Peyer's patch (tissue), 4 donors: Measurements from ENCODE around the gene MAOB. TPM values are rescaled to one million over a fixed set of nuclear protein-coding genes. Genes with fewer than 3 reads are reported as not detected.
A peak's percentile ranks its signal among the peaks of the same experiment; 100 is the strongest.

Experiments used
- DNase-seq, 3 donors: peaks; one replicate each; pipeline ENCODE4 v3.0.0-alpha.2; 2017 to 2019
- H3K27ac ChIP-seq, 4 donors: fragments of 200-600 bp; sonication (generic); one replicate each; pipeline ENCODE4 v1.5.1; 2016 to 2019
- H3K27me3 ChIP-seq, 2 donors: fragments of 200-600 bp; sonication (generic); one replicate each; pipeline ENCODE4 v1.5.1; 2019
- H3K36me3 ChIP-seq, 3 donors: fragments of 200-600 bp; sonication (generic); one replicate each; pipeline ENCODE4 v1.5.1; 2016 to 2019
- H3K4me1 ChIP-seq, 4 donors: fragments of 200-600 bp; sonication (generic); one replicate each; pipeline ENCODE4 v1.5.1; 2016 to 2019
- H3K4me3 ChIP-seq, 4 donors: fragments of 200-600 bp; sonication (generic); 1 replicate in 3 of 4; 2 replicates in 1 of 4; pipeline ENCODE4 v1.5.1; 2016 to 2019; ENCODE audit warnings: mild to moderate bottlenecking in 1 of 4
- H3K9me3 ChIP-seq, 4 donors: fragments of 200-600 bp; sonication (generic); one replicate each; pipeline ENCODE4 v1.5.1; 2016 to 2019; ENCODE audit warnings: mild to moderate bottlenecking in 1 of 4
- POLR2A ChIP-seq, 2 donors: fragments of 450-650 bp; IDR thresholded peaks; one replicate each; pipeline ENCODE4 v1.5.1; 2017; ENCODE audit warnings: antibody characterized with exemption in 2 of 2, mild to moderate bottlenecking in 2 of 2, moderate library complexity in 2 of 2
- total RNA-seq, 4 donors: library from RNA; depleted of rRNA; stranded (reverse); fragments of >200 nt; gene quantifications; one replicate each; pipeline ENCODE4 v1.1.0, GENCODE V29; 2016
- TF ChIP-seq, protein P1 (sequence below), 6 experiments: fragments of 450-650 bp in 4 of 6; fragments of 200-600 bp in 2 of 6; sonication (generic) in 1 of 6; IDR thresholded peaks; one replicate each; pipeline ENCODE4 v1.5.1; 2017 to 2019; ENCODE audit warnings: antibody characterized with exemption in 6 of 6, mild to moderate bottlenecking in 3 of 6, moderate library complexity in 1 of 6

MAOB gene
- total RNA-seq, 4 donors from 2014 or later, result 13.2 to 81.8 (median 64.2) TPM

DNA sequence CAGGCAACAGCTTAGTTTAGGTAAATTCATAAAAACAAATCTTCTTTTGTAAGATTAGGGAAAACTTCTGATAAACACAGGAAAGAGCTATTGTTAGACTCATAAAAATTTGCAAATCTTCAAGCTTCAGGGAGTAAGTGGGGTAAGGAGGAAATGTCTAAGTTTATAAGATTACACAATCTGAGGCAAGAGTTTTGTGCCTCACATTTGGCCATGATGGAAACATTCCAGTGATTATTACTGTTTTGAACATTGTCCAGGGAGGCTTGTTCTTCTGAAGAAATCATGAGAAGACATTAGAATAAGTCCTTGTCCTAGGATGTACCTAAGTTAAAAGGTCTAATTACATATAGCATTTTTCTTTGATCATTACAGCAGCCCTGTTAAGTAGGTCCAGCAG is 72.8 kb downstream of the MAOB start:
- Histone ChIP-seq H3K9me3 (no peaks in the 10 kb centered on the region), H3K27ac (peak overlapping the region in 1 of 4 donors; percentile 42), H3K27me3 (no peaks in the 10 kb centered on the region), H3K4me3 (no peak overlapping the region), H3K36me3 (no peaks in the 10 kb centered on the region), H3K4me1 (no peaks in the 10 kb centered on the region)
- TF ChIP-seq POLR2A (IDR thresholded peaks at IDR 0.05), result no peak
- TF ChIP-seq, protein P1, sequence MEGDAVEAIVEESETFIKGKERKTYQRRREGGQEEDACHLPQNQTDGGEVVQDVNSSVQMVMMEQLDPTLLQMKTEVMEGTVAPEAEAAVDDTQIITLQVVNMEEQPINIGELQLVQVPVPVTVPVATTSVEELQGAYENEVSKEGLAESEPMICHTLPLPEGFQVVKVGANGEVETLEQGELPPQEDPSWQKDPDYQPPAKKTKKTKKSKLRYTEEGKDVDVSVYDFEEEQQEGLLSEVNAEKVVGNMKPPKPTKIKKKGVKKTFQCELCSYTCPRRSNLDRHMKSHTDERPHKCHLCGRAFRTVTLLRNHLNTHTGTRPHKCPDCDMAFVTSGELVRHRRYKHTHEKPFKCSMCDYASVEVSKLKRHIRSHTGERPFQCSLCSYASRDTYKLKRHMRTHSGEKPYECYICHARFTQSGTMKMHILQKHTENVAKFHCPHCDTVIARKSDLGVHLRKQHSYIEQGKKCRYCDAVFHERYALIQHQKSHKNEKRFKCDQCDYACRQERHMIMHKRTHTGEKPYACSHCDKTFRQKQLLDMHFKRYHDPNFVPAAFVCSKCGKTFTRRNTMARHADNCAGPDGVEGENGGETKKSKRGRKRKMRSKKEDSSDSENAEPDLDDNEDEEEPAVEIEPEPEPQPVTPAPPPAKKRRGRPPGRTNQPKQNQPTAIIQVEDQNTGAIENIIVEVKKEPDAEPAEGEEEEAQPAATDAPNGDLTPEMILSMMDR (IDR thresholded peaks at IDR 0.05), result no peak
- no peak for DNase-seq

DNA sequence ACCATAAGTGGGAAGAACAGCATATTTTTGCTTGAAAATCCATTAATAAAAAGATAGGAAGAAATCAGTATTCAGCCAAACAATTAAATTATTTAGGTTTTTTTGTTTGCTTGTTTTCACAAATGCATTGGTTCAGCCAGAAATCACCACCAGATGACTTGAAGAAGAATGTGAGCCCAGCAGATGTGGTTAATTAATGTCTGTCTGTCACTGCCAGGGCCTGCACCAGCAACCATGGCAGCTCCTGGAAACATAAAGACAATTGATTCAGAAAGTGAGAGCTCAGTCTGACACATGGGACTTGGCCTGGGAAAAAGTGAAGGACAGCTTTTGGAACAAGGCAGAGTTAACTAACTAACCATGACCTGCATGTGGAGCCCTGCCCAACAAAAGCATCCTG is 74.0 kb downstream of the MAOB start:
- no peak overlapping the region for H3K4me3 ChIP-seq
- no peaks in the 10 kb centered on the region for H3K9me3 ChIP-seq
- H3K27me3 ChIP-seq, result no peaks in the 10 kb centered on the region
- DNase-seq, result no peak
- no peaks in the 10 kb centered on the region for H3K4me1 ChIP-seq
- no peaks in the 10 kb centered on the region for H3K36me3 ChIP-seq
- TF ChIP-seq POLR2A (IDR thresholded peaks at IDR 0.05), result no peak
- TF ChIP-seq, protein P1 (IDR thresholded peaks at IDR 0.05), result no peak
- H3K27ac ChIP-seq, result no peak overlapping the region

DNA sequence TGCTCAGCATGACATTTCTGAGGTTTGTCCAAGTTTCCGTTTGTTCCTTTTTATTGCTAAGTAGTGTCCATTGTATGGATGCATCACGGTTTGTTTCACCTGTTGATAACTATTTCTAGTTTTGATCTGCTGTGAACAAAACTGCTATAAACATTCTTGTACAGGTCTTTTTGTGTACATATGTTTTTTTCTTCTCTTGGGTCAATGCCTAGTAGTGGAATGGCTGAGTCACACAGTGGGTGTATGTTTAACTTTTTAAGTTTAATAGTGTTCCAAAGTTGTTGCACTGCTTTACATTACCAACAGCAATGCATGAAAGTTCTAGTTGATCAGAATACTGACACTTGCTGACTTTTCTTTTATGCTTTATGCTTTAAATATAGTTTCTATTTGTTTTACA is 76.7 kb downstream of the MAOB start:
- no peaks in the 10 kb centered on the region for H3K36me3 ChIP-seq
- no peak for TF ChIP-seq POLR2A (IDR thresholded peaks at IDR 0.05)
- TF ChIP-seq, protein P1 (IDR thresholded peaks at IDR 0.05), result no peak
- no peak overlapping the region for H3K27ac ChIP-seq
- no peaks in the 10 kb centered on the region for H3K9me3 ChIP-seq
- no peaks in the 10 kb centered on the region for H3K4me1 ChIP-seq
- DNase-seq, result no peak
- no peak overlapping the region for H3K4me3 ChIP-seq
- H3K27me3 ChIP-seq, result no peaks in the 10 kb centered on the region

DNA sequence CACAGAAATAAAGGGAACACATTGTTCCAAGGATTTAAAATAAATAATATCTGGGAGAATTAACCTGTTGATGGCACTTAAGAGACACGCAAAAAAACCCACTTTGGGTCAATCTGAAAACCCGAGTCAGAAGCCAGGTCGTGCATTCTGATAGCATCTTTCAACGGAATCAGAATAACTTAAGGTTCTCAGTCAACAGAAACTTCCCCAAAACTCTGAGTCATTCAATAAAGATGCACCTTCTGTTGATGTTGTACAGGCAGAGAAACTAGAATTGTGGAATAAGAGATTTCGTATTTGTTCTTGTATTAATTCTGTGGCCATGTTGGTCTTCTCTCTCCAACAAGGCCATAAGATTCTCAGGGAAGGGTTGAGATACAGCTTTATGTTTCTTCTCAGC is 78.2 kb downstream of the MAOB start:
- no peak for DNase-seq
- H3K9me3 ChIP-seq, result no peaks in the 10 kb centered on the region
- H3K36me3 ChIP-seq, result no peaks in the 10 kb centered on the region
- no peak for TF ChIP-seq POLR2A (IDR thresholded peaks at IDR 0.05)
- TF ChIP-seq, protein P1 (IDR thresholded peaks at IDR 0.05), result no peak
- no peaks in the 10 kb centered on the region for H3K27me3 ChIP-seq
- H3K4me1 ChIP-seq, result no peaks in the 10 kb centered on the region
- no peak overlapping the region for H3K4me3 ChIP-seq
- H3K27ac ChIP-seq, result no peak overlapping the region

DNA sequence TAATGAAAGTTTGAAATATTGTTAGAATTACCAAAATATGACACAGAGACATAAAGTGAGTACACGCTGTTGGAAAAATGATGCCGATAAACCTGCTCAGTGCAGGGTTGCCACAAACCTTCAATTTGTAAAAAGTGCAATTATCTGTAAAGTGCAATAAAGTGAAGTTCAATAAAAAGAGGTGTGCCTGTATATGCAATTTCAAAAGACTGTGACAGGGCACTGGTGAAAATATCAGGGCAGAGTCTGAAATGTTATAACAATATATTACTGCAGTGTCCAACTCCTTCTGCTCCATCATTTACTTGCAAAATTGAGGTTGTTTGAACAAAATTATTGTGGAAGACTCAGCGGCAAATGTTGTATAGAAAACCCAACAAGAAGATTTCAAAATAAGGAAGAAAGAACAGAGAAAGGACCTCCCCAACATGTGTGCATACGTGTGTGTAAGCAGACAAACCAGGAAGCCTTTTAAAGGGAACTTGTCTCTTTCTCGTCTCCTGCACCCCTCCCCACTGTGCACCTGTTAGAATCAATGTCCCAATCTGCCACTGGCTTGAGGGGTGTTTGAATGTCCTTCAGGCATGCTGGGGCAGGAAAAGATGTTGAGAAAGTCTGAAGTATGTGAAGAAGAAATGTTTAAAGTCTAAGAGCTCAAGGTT is 96.2 kb downstream of the MAOB start:
- Histone ChIP-seq H3K27ac (peak overlapping the region in 2 of 4 donors; percentile 21 to 42), H3K36me3 (no peaks in the 10 kb centered on the region), H3K9me3 (no peaks in the 10 kb centered on the region), H3K4me1 (no peaks in the 10 kb centered on the region), H3K4me3 (no peak overlapping the region), H3K27me3 (no peaks in the 10 kb centered on the region)
- no peak for DNase-seq
- TF ChIP-seq, protein P1 (IDR thresholded peaks at IDR 0.05), result no peak
- no peak for TF ChIP-seq POLR2A (IDR thresholded peaks at IDR 0.05)

DNA sequence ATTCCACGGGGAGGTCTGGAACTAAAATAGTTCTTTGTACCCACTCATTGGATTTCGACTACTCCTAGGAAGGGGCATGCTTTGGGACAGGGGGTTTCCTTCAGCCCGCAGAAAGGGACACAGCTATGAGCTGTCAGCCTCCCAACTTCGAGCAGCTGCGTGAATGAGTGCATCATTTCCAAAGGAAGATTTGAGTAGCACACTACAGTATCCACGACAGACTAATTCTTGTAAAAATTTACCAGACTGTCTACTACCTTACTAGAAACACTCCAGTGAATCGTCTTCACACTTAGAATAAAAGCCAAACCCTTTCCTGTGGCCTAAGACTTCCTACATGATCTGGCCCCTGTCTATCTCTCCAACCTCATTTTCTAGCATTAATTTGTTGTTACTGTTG is 124.2 kb downstream of the MAOB start:
- TF ChIP-seq, protein P1 (IDR thresholded peaks at IDR 0.05), result no peak
- TF ChIP-seq POLR2A (IDR thresholded peaks at IDR 0.05), result no peak
- Histone ChIP-seq H3K4me1 (no peaks in the 10 kb centered on the region), H3K27ac (no peak overlapping the region), H3K27me3 (no peaks in the 10 kb centered on the region), H3K36me3 (no peaks in the 10 kb centered on the region), H3K9me3 (no peaks in the 10 kb centered on the region), H3K4me3 (no peak overlapping the region)
- DNase-seq, result no peak
